Testis (tissue), 2 donors: ENCODE measurements around the gene GMEB2.

Experiments used
- POLR2A ChIP-seq: fragments of 450-650 bp; IDR thresholded peaks from one replicate; pipeline ENCODE4 v1.6.1; 2017; ENCODE audit warnings: antibody characterized with exemption, mild to moderate bottlenecking, moderate library complexity
- TF ChIP-seq, protein P1 (sequence below), 3 experiments: fragments of 450-650 bp in 2 of 3; fragments of 200-600 bp in 1 of 3; sonication (generic) in 1 of 3; IDR thresholded peaks; one replicate each; pipeline ENCODE4 v1.5.1; 2016 to 2019; ENCODE audit warnings: antibody characterized with exemption in 3 of 3, mild to moderate bottlenecking in 2 of 3, moderate library complexity in 1 of 3

DNA sequence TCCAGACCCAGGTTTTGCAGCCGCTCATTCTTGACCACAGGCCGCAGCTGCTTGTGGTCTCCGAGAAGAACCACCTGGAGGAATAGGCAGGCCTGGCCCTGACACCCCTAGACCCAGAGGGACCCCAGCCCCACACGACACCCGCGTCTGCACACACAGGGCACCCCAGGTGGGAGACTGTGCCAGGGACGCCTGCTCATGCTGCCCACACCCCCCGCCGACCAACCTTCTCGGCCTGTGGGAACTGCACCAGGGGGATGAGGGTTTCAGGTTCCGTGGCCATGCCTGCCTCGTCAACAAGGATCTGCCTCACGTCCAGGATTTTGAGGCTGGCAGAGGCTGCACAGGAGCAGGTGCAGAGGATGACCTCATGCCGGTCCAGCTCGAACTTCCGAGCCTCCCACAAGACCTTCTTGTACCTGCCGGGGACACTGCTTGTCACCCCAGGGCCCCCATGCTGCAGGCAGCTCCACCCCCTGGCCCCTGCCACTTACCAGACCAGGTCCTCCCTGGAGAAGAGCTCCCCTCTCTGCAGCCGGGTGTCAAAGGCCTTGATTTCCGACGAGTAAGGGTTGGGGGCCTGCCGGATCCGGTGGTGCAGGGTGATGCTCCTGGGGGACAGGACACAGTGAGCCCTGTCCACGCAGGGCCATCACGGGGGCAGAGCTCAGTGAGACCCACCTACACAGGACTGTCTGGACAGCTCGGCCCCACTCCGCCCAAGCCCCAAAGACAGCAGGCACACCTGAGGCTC lies 65.9 kb downstream of the GMEB2 start:
- TF ChIP-seq, protein P1, sequence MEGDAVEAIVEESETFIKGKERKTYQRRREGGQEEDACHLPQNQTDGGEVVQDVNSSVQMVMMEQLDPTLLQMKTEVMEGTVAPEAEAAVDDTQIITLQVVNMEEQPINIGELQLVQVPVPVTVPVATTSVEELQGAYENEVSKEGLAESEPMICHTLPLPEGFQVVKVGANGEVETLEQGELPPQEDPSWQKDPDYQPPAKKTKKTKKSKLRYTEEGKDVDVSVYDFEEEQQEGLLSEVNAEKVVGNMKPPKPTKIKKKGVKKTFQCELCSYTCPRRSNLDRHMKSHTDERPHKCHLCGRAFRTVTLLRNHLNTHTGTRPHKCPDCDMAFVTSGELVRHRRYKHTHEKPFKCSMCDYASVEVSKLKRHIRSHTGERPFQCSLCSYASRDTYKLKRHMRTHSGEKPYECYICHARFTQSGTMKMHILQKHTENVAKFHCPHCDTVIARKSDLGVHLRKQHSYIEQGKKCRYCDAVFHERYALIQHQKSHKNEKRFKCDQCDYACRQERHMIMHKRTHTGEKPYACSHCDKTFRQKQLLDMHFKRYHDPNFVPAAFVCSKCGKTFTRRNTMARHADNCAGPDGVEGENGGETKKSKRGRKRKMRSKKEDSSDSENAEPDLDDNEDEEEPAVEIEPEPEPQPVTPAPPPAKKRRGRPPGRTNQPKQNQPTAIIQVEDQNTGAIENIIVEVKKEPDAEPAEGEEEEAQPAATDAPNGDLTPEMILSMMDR (IDR thresholded peaks at IDR 0.05), result no peak
- TF ChIP-seq POLR2A, result no peak
